ENCODE data around the gene HYAL3.

- TF ChIP-seq CTCF (conservative IDR thresholded peaks at IDR 0.05; ENCODE audit: low read depth, low read length): no peak
- no peak for TF ChIP-seq EZH2 (IDR thresholded peaks at IDR 0.05; ENCODE audit: low read length, unreplicated experiment)
- TF ChIP-seq EZH2phosphoT487 (IDR thresholded peaks at IDR 0.05; ENCODE audit: borderline replicate concordance, low read length): no peak
Measured at GRCh38 chr3:50299929-50300680, 900 bp upstream of the HYAL3 start.
